HepG2 (cell line): ENCODE data around the gene RPUSD3. TPM values are rescaled to one million over a fixed set of nuclear protein-coding genes. Genes with fewer than 3 reads are reported as not detected.
A peak's percentile ranks its signal among the peaks of the same experiment; 100 is the strongest.

ENCODE experiments used
- ATAC-seq: fragments of 200-7000 bp; cut with Tn5 transposase; 3 replicates; pipeline ENCODE4 v1.9.1; 2020; ENCODE audit warnings: mild to moderate bottlenecking, moderate library complexity
- BruUV-seq: library from RNA; stranded (reverse); fragments of 400-500 nt; replicated peaks from 2 replicates; lab custom pipeline; 2021; lab: Mats Ljungman, UMichigan
- CTCF ChIA-PET: fragments of 300-600 bp; formaldehyde crosslinking; extraction: SDS; loops from one replicate; lab custom pipeline; 2021; ENCODE audit warnings: low total read pairs, inconsistent platforms, low intra/inter-chr PET ratio; lab: Yijun Ruan, JAX
- POLR2A ChIA-PET: fragments of 350-600 bp; sonication (Branson Sonifier 250); formaldehyde crosslinking; loops from one replicate; lab custom pipeline; 2020; ENCODE audit warnings: antibody characterized with exemption, inconsistent platforms; lab: Yijun Ruan, JAX
- DNase-seq: peaks from one replicate; pipeline ENCODE4 v3.0.0-alpha.2; 2015; ENCODE audit warnings: low spot score
- FAIRE-seq: peaks from 3 replicates; lab custom pipeline; 2011; peaks lifted over from hg19 to GRCh38; lab: Jason Lieb, UNC
- H2AFZ ChIP-seq: one replicate; pipeline ENCODE4 v1.6.1; 2011; ENCODE audit warnings: low read length, inconsistent platforms
- H3K27ac ChIP-seq: fragments of 300-600 bp; 3 replicates; pipeline ENCODE4 v1.8.0; 2011; ENCODE audit warnings: mixed run types, mild to moderate bottlenecking, mixed read lengths, low read length, inconsistent platforms; ENCODE audit not compliant: insufficient read depth; ENCODE audit errors: extremely low read length
- H3K27me3 ChIP-seq, 2 experiments: fragments of 200-600 bp in 1 of 2; 2 replicates in 1 of 2; 3 replicates in 1 of 2; pipeline versions ENCODE4 v1.6.0 to v1.8.0; 2011; ENCODE audit warnings: low read length in 2 of 2, mild to moderate bottlenecking in 2 of 2, moderate library complexity in 2 of 2, inconsistent platforms in 1 of 2; ENCODE audit not compliant: insufficient read depth in 2 of 2, control insufficient read depth in 1 of 2
- H3K36me3 ChIP-seq, 2 experiments: fragments of 200-600 bp in 1 of 2; replicated peaks in 1 of 2; 2 replicates in 1 of 2; 3 replicates in 1 of 2; pipeline versions ENCODE4 v1.5.1 to v1.8.0; 2011; ENCODE audit warnings: low read length in 2 of 2, inconsistent platforms in 1 of 2; ENCODE audit not compliant: insufficient read depth in 2 of 2, control insufficient read depth in 1 of 2
- H3K4me1 ChIP-seq: 2 replicates; pipeline ENCODE4 v1.5.1; 2012; ENCODE audit warnings: low read length, inconsistent platforms; ENCODE audit not compliant: insufficient read depth
- H3K4me2 ChIP-seq: 2 replicates; pipeline ENCODE4 v1.6.0; 2011; ENCODE audit warnings: low read depth, low read length, inconsistent platforms
- H3K4me3 ChIP-seq, 3 experiments: fragments of 200-600 bp in 1 of 3; sonication (generic), shearing (Covaris generic) in 1 of 3; replicated peaks in 1 of 3; 2 replicates each; pipeline ENCODE4 v1.5.1; 2011 to 2016; ENCODE audit warnings: low read length in 3 of 3, inconsistent platforms in 2 of 3, low read depth in 2 of 3, mild to moderate bottlenecking in 2 of 3, control low read depth in 1 of 3, mixed read lengths in 1 of 3; ENCODE audit not compliant: insufficient read depth in 1 of 3
- H3K79me2 ChIP-seq: one replicate; pipeline ENCODE4 v1.6.1; 2011; ENCODE audit warnings: low read length, inconsistent platforms; ENCODE audit not compliant: insufficient read depth
- H3K9ac ChIP-seq: 2 replicates; pipeline ENCODE4 v1.6.0; 2011; ENCODE audit warnings: mild to moderate bottlenecking, low read depth, low read length, inconsistent platforms; ENCODE audit not compliant: insufficient read depth
- H3K9me3 ChIP-seq: 2 replicates; pipeline ENCODE4 v1.5.1; 2012; ENCODE audit warnings: mild to moderate bottlenecking, low read length
- H4K20me1 ChIP-seq: 2 replicates; pipeline ENCODE4 v1.6.0; 2011; ENCODE audit warnings: inconsistent platforms, mild to moderate bottlenecking, low read length, moderate library complexity; ENCODE audit not compliant: insufficient read depth
- FOXP1 ChIP-seq, 2 experiments: fragments of 450-650 bp in 1 of 2; IDR thresholded peaks; 2 replicates each; pipeline ENCODE4 v1.6.1; 2017 to 2018; ENCODE audit warnings: antibody characterized with exemption in 1 of 2
- JUN ChIP-seq: sonication (generic); formaldehyde crosslinking; IDR thresholded peaks from 2 replicates; pipeline ENCODE4 v1.4.0; 2020; ENCODE audit warnings: mild to moderate bottlenecking, missing genetic modification reagents
- SPEN ChIP-seq: sonication (generic); formaldehyde crosslinking; IDR thresholded peaks from 2 replicates; pipeline ENCODE4 v1.5.1; 2020; ENCODE audit warnings: low read depth, mild to moderate bottlenecking, missing genetic modification reagents
- TAF1 ChIP-seq: sonication (generic); formaldehyde crosslinking; IDR thresholded peaks from 2 replicates; pipeline ENCODE4 v1.4.0; 2020; ENCODE audit warnings: missing genetic modification reagents
- ZNF589 ChIP-seq: sonication (generic); formaldehyde crosslinking; conservative IDR thresholded peaks from 2 replicates; pipeline ENCODE4 v1.8.0; 2022; ENCODE audit warnings: mild to moderate bottlenecking, moderate library complexity, missing genetic modification reagents
- WGBS: methylation state at CpG from one replicate; pipeline ENCODE4 v1.1.6; 2017; ENCODE audit warnings: low lambda C conversion rate; 5-methylcytosine and 5-hydroxymethylcytosine counted together
- in situ Hi-C: cut with HindIII; loops from 2 replicates; pipeline ENCODE4 v1.10.0; 2017; ENCODE audit warnings: low pct_unique_long_range_greater_than_20kb; ENCODE audit not compliant: extremely low pct_ligation_motif_present
- intact Hi-C: fragments of 100-400 bp; cut with micrococcal nuclease; formaldehyde crosslinking; loops from one replicate; pipeline ENCODE4 v1.10.0; 2022; ENCODE audit not compliant: unreplicated experiment
- polyA plus RNA-seq, 8 experiments: library from polyadenylated mRNA; depleted of rRNA in 3 of 8; stranded (reverse) in 7 of 8; unstranded in 1 of 8; fragments of >200 nt; fragmentation: Illumina TruSeq in 4 of 8; extraction: Trizol in 4 of 8; gene quantifications; 2 replicates each; pipeline versions ENCODE4 v1.2.1 to v1.2.3, GENCODE V29; 2011 to 2016; ENCODE audit warnings: low read depth in 4 of 8, missing spikeins in 1 of 8, mixed read lengths in 1 of 8; ENCODE audit not compliant: insufficient read depth in 1 of 8
- total RNA-seq, 5 experiments: library from RNA; depleted of rRNA; stranded (reverse); fragments of >200 nt; fragmentation: Illumina TruSeq; extraction: Trizol; gene quantifications; 2 replicates each; pipeline ENCODE4 v1.2.3, GENCODE V29; 2016; ENCODE audit warnings: low read depth in 1 of 5
- TF ChIP-seq, protein P1 (sequence below): sonication (generic); formaldehyde crosslinking; conservative IDR thresholded peaks from 2 replicates; pipeline ENCODE4 v1.4.0; 2020; ENCODE audit warnings: missing genetic modification reagents
- TF ChIP-seq, protein P2 (sequence below): sonication (generic); formaldehyde crosslinking; IDR thresholded peaks from 2 replicates; pipeline ENCODE4 v1.5.1; 2020; ENCODE audit warnings: mild to moderate bottlenecking, moderate library complexity, missing genetic modification reagents
- TF ChIP-seq, protein P3 (sequence below): sonication (generic); formaldehyde crosslinking; IDR thresholded peaks from 2 replicates; pipeline ENCODE4 v1.4.0; 2020; ENCODE audit warnings: missing genetic modification reagents
- TF ChIP-seq, protein P4 (sequence below), 2 experiments: sonication (generic) in 1 of 2; formaldehyde crosslinking in 1 of 2; IDR thresholded peaks; 2 replicates each; pipeline versions ENCODE4 v1.5.1 to v1.6.1; 2011 to 2020; ENCODE audit warnings: borderline replicate concordance in 1 of 2, low read depth in 1 of 2, low read length in 1 of 2, mild to moderate bottlenecking in 1 of 2, missing genetic modification reagents in 1 of 2, moderate library complexity in 1 of 2
- TF ChIP-seq, protein P5 (sequence below): sonication (generic); formaldehyde crosslinking; IDR thresholded peaks from 2 replicates; pipeline ENCODE4 v1.4.0; 2020; ENCODE audit warnings: missing genetic modification reagents, mild to moderate bottlenecking, borderline replicate concordance

The RPUSD3 gene
- total and polyA plus RNA-seq, 2 of the 13 experiments (the other 11 are each of a cell fraction or from before 2014, with no cell fraction given) = 32.1 to 48.7 TPM

DNA sequence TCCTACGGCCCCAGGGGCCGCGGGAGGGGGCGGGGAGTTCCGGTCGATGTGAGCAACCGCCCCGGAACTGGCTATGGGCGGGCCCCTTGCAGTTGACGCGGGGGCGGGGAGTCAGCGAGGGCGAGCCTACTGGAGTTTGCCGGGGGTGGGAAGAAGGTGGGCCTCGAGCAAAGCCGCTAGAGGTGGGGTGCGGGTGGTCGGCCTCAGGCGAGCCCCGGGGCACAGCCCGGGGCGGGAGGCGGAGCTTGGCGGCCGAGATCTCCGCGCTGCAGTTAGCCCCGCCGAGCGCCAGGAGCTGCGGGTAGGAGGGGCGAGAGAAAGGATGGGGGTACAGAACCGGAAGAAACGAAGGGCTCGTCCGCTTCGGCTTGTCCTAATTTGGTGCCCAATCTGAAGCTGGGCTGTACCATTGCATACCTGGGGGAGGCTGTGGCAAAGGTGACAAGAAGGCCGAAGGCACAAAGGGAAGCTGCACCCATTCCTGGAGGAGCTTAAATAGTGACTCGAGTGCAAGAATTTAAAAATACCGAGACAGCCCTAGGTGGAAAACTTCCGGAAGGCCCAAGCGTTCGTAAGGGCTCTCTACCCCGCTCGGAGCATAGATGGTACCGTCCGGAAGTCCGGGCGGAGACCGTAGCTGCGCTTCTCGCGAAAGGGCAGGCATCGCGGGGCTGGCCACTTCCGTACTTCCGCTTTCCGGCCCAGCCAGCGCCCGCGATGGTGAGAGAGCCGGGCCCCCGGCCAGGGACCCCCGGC, 51.2 kb downstream of the RPUSD3 start, which contains the start of the genes ARPC4 and TADA3:
Gene ARPC4, plus strand, starts transcription at position 678 of the 756 bp plus-strand sequence. Its CDS starts 40 bp downstream, at position 718.
Gene TADA3, minus strand, starts transcription at position 69 of the 756 bp plus-strand sequence. CDS start 1,007 bp downstream, outside the sequence.
- Histone ChIP-seq H3K4me2 (peak within 1 kb of the TSS; percentile 92), H3K27ac (peak within 1 kb of the TSS; percentile 97), H3K4me1 (peaks cover 28% of the 10 kb centered on the region), H3K9me3 (no peaks in the 10 kb centered on the region), H3K36me3 (peaks cover 6 to 34% of the 10 kb centered on the region in 2 experiments; a peak in 4 of 5 replicates), H3K27me3 (peaks cover 0 to 5% of the 10 kb centered on the region in 2 experiments; a peak in 1 of 5 replicates), H3K4me3 (peak within 1 kb of the TSS; percentile 72 to 93 (median 93)), H2AFZ (peak within 1 kb of the TSS; percentile 25), H3K9ac (peak within 1 kb of the TSS; percentile 95), H4K20me1 (no peaks in the 10 kb centered on the region; the same call in 1 of the 2 replicates), H3K79me2 (peaks cover 32% of the 10 kb centered on the region)
- peak; percentile 90 for FAIRE-seq
- peak; percentile 90 for DNase-seq
- WGBS = 1% methylated on average over 38 of the region's 65 CpGs
- in situ Hi-C loops = no loop called here
- intact Hi-C loops = loop anchor here (2.0 kb wide), 1 partner anchor 62 kb away; the partner anchor contains the start of gene BRPF1
- CTCF ChIA-PET = no interaction called here
- ATAC-seq = peak; percentile 93
- BruUV-seq = no TSS peak
- POLR2A ChIA-PET = interaction anchor here (0.5 to 1.8 kb wide), 36 partner anchors 9 to 471 kb away, joined by 3 to 33 read pairs (median 4); partner anchors contain the start of genes BRPF1, CAMK1, CRELD1 and EMC3
- TF ChIP-seq, protein P1, sequence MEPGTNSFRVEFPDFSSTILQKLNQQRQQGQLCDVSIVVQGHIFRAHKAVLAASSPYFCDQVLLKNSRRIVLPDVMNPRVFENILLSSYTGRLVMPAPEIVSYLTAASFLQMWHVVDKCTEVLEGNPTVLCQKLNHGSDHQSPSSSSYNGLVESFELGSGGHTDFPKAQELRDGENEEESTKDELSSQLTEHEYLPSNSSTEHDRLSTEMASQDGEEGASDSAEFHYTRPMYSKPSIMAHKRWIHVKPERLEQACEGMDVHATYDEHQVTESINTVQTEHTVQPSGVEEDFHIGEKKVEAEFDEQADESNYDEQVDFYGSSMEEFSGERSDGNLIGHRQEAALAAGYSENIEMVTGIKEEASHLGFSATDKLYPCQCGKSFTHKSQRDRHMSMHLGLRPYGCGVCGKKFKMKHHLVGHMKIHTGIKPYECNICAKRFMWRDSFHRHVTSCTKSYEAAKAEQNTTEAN = 0 out of 2 replicates have a peak, but pooled peaks have one; percentile 4
- no peak for TF ChIP-seq JUN (CRISPR knock-in tag)
- TF ChIP-seq FOXP1 (IDR thresholded peaks at IDR 0.05) = no peak
- no peak for TF ChIP-seq FOXP1 (CRISPR knock-in tag; IDR thresholded peaks at IDR 0.05)
- TF ChIP-seq, protein P2, sequence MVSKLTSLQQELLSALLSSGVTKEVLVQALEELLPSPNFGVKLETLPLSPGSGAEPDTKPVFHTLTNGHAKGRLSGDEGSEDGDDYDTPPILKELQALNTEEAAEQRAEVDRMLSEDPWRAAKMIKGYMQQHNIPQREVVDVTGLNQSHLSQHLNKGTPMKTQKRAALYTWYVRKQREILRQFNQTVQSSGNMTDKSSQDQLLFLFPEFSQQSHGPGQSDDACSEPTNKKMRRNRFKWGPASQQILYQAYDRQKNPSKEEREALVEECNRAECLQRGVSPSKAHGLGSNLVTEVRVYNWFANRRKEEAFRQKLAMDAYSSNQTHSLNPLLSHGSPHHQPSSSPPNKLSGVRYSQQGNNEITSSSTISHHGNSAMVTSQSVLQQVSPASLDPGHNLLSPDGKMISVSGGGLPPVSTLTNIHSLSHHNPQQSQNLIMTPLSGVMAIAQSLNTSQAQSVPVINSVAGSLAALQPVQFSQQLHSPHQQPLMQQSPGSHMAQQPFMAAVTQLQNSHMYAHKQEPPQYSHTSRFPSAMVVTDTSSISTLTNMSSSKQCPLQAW (CRISPR knock-in tag) = no peak
- TF ChIP-seq, protein P3, sequence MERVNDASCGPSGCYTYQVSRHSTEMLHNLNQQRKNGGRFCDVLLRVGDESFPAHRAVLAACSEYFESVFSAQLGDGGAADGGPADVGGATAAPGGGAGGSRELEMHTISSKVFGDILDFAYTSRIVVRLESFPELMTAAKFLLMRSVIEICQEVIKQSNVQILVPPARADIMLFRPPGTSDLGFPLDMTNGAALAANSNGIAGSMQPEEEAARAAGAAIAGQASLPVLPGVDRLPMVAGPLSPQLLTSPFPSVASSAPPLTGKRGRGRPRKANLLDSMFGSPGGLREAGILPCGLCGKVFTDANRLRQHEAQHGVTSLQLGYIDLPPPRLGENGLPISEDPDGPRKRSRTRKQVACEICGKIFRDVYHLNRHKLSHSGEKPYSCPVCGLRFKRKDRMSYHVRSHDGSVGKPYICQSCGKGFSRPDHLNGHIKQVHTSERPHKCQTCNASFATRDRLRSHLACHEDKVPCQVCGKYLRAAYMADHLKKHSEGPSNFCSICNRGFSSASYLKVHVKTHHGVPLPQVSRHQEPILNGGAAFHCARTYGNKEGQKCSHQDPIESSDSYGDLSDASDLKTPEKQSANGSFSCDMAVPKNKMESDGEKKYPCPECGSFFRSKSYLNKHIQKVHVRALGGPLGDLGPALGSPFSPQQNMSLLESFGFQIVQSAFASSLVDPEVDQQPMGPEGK (CRISPR knock-in tag) = peak; percentile 92
- TF ChIP-seq TAF1 = peak; percentile 63; the same call in 1 of the 2 replicates
- TF ChIP-seq ZNF589 (CRISPR knock-in tag) = no peak
- TF ChIP-seq SPEN (CRISPR knock-in tag) = peak; percentile 71; the same call in 1 of the 2 replicates
- TF ChIP-seq, protein P4, sequence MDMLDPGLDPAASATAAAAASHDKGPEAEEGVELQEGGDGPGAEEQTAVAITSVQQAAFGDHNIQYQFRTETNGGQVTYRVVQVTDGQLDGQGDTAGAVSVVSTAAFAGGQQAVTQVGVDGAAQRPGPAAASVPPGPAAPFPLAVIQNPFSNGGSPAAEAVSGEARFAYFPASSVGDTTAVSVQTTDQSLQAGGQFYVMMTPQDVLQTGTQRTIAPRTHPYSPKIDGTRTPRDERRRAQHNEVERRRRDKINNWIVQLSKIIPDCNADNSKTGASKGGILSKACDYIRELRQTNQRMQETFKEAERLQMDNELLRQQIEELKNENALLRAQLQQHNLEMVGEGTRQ (IDR thresholded peaks at IDR 0.05; ENCODE audit: low read depth, low read length) = no peak
- TF ChIP-seq, protein P4 (CRISPR knock-in tag; IDR thresholded peaks at IDR 0.05; ENCODE audit: borderline replicate concordance) = peak; percentile 87; the same call in 1 of the 2 replicates
- TF ChIP-seq, protein P5, sequence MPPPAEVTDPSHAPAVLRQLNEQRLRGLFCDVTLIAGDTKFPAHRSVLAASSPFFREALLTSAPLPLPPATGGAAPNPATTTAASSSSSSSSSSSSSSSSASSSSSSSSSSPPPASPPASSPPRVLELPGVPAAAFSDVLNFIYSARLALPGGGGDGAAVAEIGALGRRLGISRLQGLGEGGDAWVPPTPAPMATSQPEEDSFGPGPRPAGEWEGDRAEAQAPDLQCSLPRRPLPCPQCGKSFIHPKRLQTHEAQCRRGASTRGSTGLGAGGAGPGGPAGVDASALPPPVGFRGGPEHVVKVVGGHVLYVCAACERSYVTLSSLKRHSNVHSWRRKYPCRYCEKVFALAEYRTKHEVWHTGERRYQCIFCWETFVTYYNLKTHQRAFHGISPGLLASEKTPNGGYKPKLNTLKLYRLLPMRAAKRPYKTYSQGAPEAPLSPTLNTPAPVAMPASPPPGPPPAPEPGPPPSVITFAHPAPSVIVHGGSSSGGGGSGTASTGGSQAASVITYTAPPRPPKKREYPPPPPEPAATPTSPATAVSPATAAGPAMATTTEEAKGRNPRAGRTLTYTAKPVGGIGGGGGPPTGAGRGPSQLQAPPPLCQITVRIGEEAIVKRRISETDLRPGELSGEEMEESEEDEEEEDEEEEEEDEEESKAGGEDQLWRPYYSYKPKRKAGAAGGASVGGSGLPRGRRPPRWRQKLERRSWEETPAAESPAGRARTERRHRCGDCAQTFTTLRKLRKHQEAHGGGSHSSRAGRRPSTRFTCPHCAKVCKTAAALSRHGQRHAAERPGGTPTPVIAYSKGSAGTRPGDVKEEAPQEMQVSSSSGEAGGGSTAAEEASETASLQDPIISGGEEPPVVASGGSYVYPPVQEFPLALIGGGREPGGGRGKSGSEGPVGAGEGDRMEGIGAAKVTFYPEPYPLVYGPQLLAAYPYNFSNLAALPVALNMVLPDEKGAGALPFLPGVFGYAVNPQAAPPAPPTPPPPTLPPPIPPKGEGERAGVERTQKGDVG = no peak
